ENCODE data around the gene ELANE.
A peak's percentile ranks its signal among the peaks of the same experiment; 100 is the strongest.

Gene ELANE

DNA sequence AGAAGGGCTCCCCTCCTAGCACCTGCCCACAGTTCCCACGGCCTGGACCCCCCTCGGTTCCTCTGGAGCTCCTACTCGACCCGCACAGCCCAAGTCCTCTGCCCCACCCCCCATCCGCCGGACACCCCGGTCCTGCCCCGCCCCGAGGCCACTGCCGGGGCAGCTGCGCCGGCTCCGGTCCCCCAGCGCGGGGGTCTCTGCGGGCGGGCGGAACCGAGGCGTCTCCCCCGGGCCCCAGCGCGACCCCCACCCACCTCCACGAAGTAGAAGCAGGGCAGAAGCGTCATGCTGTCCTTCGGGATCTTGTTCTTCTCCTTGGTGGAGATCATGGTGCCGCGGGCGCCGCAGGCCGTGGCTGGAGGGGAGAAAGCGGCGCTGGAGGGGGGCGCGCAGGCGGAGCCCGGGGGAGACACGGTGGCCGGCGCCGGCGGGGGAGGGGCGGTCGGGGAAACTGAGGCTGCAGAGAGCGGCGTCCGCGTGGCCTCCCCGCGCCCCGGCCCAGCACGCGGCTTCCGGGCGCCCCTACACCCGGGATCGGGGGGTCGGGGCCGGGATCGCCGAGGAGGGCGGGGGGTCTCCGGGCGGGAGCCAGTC lies 30.8 kb upstream of the ELANE start:
- 1% methylated on average over 22 of the region's 64 CpGs for WGBS
- Histone ChIP-seq H3K9ac (ENCODE audit: low read length) (no peak overlapping the region), H4K91ac (ENCODE audit: low read length) (no peak overlapping the region), H2BK120ac (ENCODE audit: low read depth, low read length) (peak overlapping the region; percentile 34), H3K4me3 (ENCODE audit: insufficient read depth in 1 of 2, low read depth in 1 of 2, low read length in 2 of 2) (peak overlapping the region; percentile 44 to 70), H3K4me1 (ENCODE audit: control insufficient read depth, insufficient read depth, low read depth, low read length) (peaks cover 21% of the 10 kb centered on the region), H2BK5ac (ENCODE audit: low read depth, low read length, poor library complexity, severe bottlenecking) (no peak overlapping the region), H3K9me3 (ENCODE audit: control insufficient read depth, low read length) (no peaks in the 10 kb centered on the region), H3K23ac (ENCODE audit: low read length in 2 of 2) (no peak overlapping the region), H3K79me1 (replicated peaks; ENCODE audit: low read length, poor library complexity, severe bottlenecking) (no peaks in the 10 kb centered on the region), H2AK5ac (ENCODE audit: low read length, severe bottlenecking) (no peak overlapping the region), H3K4me2 (ENCODE audit: low read length, poor library complexity, severe bottlenecking) (peak overlapping the region; percentile 87), H2AFZ (ENCODE audit: low read depth, low read length) (no peak overlapping the region), H2BK15ac (ENCODE audit: low read depth, poor library complexity, severe bottlenecking) (peak overlapping the region; percentile 94), H2BK12ac (ENCODE audit: low read length in 2 of 2) (no peak overlapping the region), H3K27ac (ENCODE audit: low read length, poor library complexity, severe bottlenecking) (no peak overlapping the region), H4K8ac (ENCODE audit: low read length) (no peak overlapping the region), H3K36me3 (ENCODE audit: control insufficient read depth in 1 of 2, insufficient read depth in 2 of 2, low read depth in 1 of 2, low read length in 2 of 2) (peaks cover 0 to 1% of the 10 kb centered on the region in 2 experiments), H3K14ac (ENCODE audit: low read length in 2 of 2) (peak overlapping the region in 1 of 2 experiments; percentile 72), H3K27me3 (ENCODE audit: control insufficient read depth in 1 of 2, insufficient read depth in 1 of 2, low read length in 2 of 2) (peaks cover 0 to 14% of the 10 kb centered on the region in 2 experiments), H3K18ac (ENCODE audit: low read depth in 1 of 2, low read length in 2 of 2) (peak overlapping the region in 1 of 2 experiments; percentile 64), H3K4ac (ENCODE audit: low read depth in 1 of 2, low read length in 2 of 2) (no peak overlapping the region)
- DNase-seq, result no peak

DNA sequence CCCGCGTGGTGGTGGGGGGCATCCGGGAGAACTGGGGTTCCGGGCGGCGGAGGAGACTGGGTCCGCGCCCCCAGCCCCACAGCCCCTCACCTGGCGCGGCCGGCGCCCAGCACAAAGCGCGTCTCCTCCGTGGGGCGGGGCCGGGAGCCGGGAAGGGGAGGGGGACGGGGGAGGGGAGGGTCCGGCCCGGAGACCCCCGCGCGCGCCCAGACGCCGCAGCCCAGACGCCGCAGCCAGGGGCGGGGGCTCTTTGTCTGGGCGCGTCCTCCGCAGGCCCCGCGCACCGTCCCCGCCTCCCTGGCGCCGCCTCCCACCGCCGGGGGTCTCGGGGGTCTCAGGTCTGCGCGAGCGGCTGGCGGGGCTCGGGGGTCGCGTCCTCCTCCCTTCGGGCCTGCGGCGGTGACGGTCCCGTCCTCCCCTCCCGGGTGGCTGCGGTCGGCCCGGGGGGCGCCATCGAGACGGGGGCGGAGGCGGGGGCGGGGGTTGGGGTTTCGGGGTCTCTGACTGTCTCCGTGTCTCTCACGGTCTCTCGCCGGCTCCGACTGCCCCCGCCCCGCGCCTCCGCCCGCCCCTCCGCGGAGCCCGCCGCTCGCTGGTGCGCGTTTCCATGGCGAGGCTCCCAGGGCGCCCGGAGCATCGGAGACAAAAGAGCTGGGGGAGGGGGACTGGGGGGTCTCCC lies 30.1 kb upstream of the ELANE start, which contains the start of gene PLPPR3:
TSS of gene PLPPR3 (minus strand) at position 131 of the 679 bp plus-strand sequence. CDS start 396 bp downstream, outside the sequence.
- no peak for DNase-seq
- no peak within 1 kb of the TSS for H3K9ac ChIP-seq (ENCODE audit: low read length)
- peaks cover 0 to 14% of the 10 kb centered on the region in 2 experiments for H3K27me3 ChIP-seq (ENCODE audit: control insufficient read depth in 1 of 2, insufficient read depth in 1 of 2, low read length in 2 of 2)
- H2AK5ac ChIP-seq (ENCODE audit: low read length, severe bottlenecking), result no peak within 1 kb of the TSS
- no peak within 1 kb of the TSS for H2BK5ac ChIP-seq (ENCODE audit: low read depth, low read length, poor library complexity, severe bottlenecking)
- H3K14ac ChIP-seq (ENCODE audit: low read length in 2 of 2), result peak within 1 kb of the TSS in 1 of 2 experiments; percentile 72
- H3K4me3 ChIP-seq (ENCODE audit: insufficient read depth in 1 of 2, low read depth in 1 of 2, low read length in 2 of 2), result peak within 1 kb of the TSS; percentile 44 to 70
- 1% methylated on average over 18 of the region's 86 CpGs for WGBS
- no peaks in the 10 kb centered on the region for H3K36me3 ChIP-seq (ENCODE audit: control insufficient read depth in 1 of 2, insufficient read depth in 2 of 2, low read depth in 1 of 2, low read length in 2 of 2)
- no peaks in the 10 kb centered on the region for H3K79me1 ChIP-seq (replicated peaks; ENCODE audit: low read length, poor library complexity, severe bottlenecking)
- H4K8ac ChIP-seq (ENCODE audit: low read length), result peak within 1 kb of the TSS; percentile 64
- H3K4me2 ChIP-seq (ENCODE audit: low read length, poor library complexity, severe bottlenecking), result peak within 1 kb of the TSS; percentile 97
- H3K18ac ChIP-seq (ENCODE audit: low read depth in 1 of 2, low read length in 2 of 2), result peak within 1 kb of the TSS in 1 of 2 experiments; percentile 64
- peak within 1 kb of the TSS; percentile 34 for H2BK120ac ChIP-seq (ENCODE audit: low read depth, low read length)
- no peak within 1 kb of the TSS for H4K91ac ChIP-seq (ENCODE audit: low read length)
- no peak within 1 kb of the TSS for H3K27ac ChIP-seq (ENCODE audit: low read length, poor library complexity, severe bottlenecking)
- no peaks in the 10 kb centered on the region for H3K9me3 ChIP-seq (ENCODE audit: control insufficient read depth, low read length)
- no peak within 1 kb of the TSS for H3K4ac ChIP-seq (ENCODE audit: low read depth in 1 of 2, low read length in 2 of 2)
- peak within 1 kb of the TSS in 1 of 2 experiments; percentile 31 for H2BK12ac ChIP-seq (ENCODE audit: low read length in 2 of 2)
- H3K23ac ChIP-seq (ENCODE audit: low read length in 2 of 2), result no peak within 1 kb of the TSS
- H2BK15ac ChIP-seq (ENCODE audit: low read depth, poor library complexity, severe bottlenecking), result peak within 1 kb of the TSS; percentile 94
- peaks cover 21% of the 10 kb centered on the region for H3K4me1 ChIP-seq (ENCODE audit: control insufficient read depth, insufficient read depth, low read depth, low read length)
- H2AFZ ChIP-seq (ENCODE audit: low read depth, low read length), result peak within 1 kb of the TSS; percentile 56

DNA sequence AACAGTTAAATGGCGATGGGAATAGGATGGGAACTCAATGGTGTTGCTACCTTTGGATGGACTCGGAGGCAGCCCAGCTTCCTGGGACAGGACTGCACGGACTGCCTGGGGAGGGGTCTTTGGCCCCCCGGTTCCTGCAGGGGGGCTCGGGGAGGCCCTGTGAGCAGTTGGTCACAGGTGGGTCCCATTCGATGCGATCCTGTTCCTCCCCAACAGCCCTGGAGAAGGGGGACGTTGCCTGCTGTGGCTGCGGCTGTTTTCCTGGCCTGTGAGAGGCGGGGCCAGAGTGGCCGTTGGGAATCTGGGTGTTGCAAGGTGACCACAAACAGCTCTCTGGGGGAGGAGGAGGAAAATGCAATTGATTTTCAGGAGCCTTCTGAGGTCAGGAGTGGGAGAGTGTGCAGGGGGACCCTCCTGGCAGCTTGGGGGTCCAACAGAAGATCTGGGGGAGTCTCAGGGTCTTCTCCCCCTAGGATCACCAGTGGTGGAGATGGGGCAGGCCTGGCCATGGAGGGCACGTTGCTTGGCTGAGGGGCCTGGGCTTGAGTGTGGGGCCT lies 28.5 kb upstream of the ELANE start:
- Histone ChIP-seq H3K9ac (ENCODE audit: low read length) (no peak overlapping the region), H3K27ac (ENCODE audit: low read length, poor library complexity, severe bottlenecking) (no peak overlapping the region), H2BK12ac (ENCODE audit: low read length in 2 of 2) (peak overlapping the region in 1 of 2 experiments; percentile 5), H3K9me3 (ENCODE audit: control insufficient read depth, low read length) (no peaks in the 10 kb centered on the region), H3K4ac (ENCODE audit: low read depth in 1 of 2, low read length in 2 of 2) (no peak overlapping the region), H3K18ac (ENCODE audit: low read depth in 1 of 2, low read length in 2 of 2) (peak overlapping the region in 1 of 2 experiments; percentile 54), H2BK120ac (ENCODE audit: low read depth, low read length) (peak overlapping the region; percentile 15), H3K23ac (ENCODE audit: low read length in 2 of 2) (no peak overlapping the region), H3K36me3 (ENCODE audit: control insufficient read depth in 1 of 2, insufficient read depth in 2 of 2, low read depth in 1 of 2, low read length in 2 of 2) (no peaks in the 10 kb centered on the region), H4K91ac (ENCODE audit: low read length) (no peak overlapping the region), H3K27me3 (ENCODE audit: control insufficient read depth in 1 of 2, insufficient read depth in 1 of 2, low read length in 2 of 2) (peaks cover 0 to 17% of the 10 kb centered on the region in 2 experiments), H3K4me2 (ENCODE audit: low read length, poor library complexity, severe bottlenecking) (no peak overlapping the region), H3K4me1 (ENCODE audit: control insufficient read depth, insufficient read depth, low read depth, low read length) (peaks cover 21% of the 10 kb centered on the region), H3K14ac (ENCODE audit: low read length in 2 of 2) (no peak overlapping the region), H2AK5ac (ENCODE audit: low read length, severe bottlenecking) (no peak overlapping the region), H3K4me3 (ENCODE audit: insufficient read depth in 1 of 2, low read depth in 1 of 2, low read length in 2 of 2) (no peak overlapping the region), H3K79me1 (replicated peaks; ENCODE audit: low read length, poor library complexity, severe bottlenecking) (no peaks in the 10 kb centered on the region), H2BK15ac (ENCODE audit: low read depth, poor library complexity, severe bottlenecking) (peak overlapping the region; percentile 3), H2BK5ac (ENCODE audit: low read depth, low read length, poor library complexity, severe bottlenecking) (no peak overlapping the region), H2AFZ (ENCODE audit: low read depth, low read length) (no peak overlapping the region), H4K8ac (ENCODE audit: low read length) (no peak overlapping the region)
- WGBS, result 62% methylated on average over 12 of the region's 12 CpGs
- peak; percentile 44 for DNase-seq

DNA sequence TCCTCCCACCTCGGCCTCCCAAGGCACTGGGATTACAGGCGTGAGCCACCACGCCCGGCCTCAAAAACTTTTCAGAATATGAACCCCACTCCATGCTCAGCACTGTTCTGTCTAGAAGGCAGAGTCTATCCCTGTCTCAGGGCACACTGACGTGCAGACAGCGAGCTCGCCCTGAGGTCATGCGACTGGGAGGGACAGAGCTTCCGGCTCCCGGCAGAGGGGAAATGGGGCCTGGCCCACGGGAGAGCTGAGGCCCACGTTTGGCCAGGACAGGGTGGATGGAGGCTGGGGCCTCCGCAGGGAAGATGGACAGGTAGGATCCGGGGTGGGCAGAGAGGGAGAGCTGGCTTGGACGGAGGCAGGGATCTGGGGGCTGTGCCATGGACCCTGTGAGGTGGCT lies 27.2 kb upstream of the ELANE start:
- Histone ChIP-seq H3K18ac (ENCODE audit: low read depth in 1 of 2, low read length in 2 of 2) (no peak overlapping the region), H4K8ac (ENCODE audit: low read length) (no peak overlapping the region), H2AK5ac (ENCODE audit: low read length, severe bottlenecking) (no peak overlapping the region), H3K14ac (ENCODE audit: low read length in 2 of 2) (no peak overlapping the region), H4K91ac (ENCODE audit: low read length) (peak overlapping the region; percentile 61), H2BK12ac (ENCODE audit: low read length in 2 of 2) (peak overlapping the region in 1 of 2 experiments; percentile 39), H2BK120ac (ENCODE audit: low read depth, low read length) (no peak overlapping the region), H2BK15ac (ENCODE audit: low read depth, poor library complexity, severe bottlenecking) (no peak overlapping the region), H3K79me1 (replicated peaks; ENCODE audit: low read length, poor library complexity, severe bottlenecking) (no peaks in the 10 kb centered on the region), H3K27ac (ENCODE audit: low read length, poor library complexity, severe bottlenecking) (no peak overlapping the region), H3K27me3 (ENCODE audit: control insufficient read depth in 1 of 2, insufficient read depth in 1 of 2, low read length in 2 of 2) (peaks cover 0 to 23% of the 10 kb centered on the region in 2 experiments), H3K9me3 (ENCODE audit: control insufficient read depth, low read length) (no peaks in the 10 kb centered on the region), H3K4me2 (ENCODE audit: low read length, poor library complexity, severe bottlenecking) (no peak overlapping the region), H2BK5ac (ENCODE audit: low read depth, low read length, poor library complexity, severe bottlenecking) (no peak overlapping the region), H3K9ac (ENCODE audit: low read length) (no peak overlapping the region), H3K4ac (ENCODE audit: low read depth in 1 of 2, low read length in 2 of 2) (no peak overlapping the region), H3K4me3 (ENCODE audit: insufficient read depth in 1 of 2, low read depth in 1 of 2, low read length in 2 of 2) (no peak overlapping the region), H3K23ac (ENCODE audit: low read length in 2 of 2) (no peak overlapping the region), H2AFZ (ENCODE audit: low read depth, low read length) (no peak overlapping the region), H3K36me3 (ENCODE audit: control insufficient read depth in 1 of 2, insufficient read depth in 2 of 2, low read depth in 1 of 2, low read length in 2 of 2) (no peaks in the 10 kb centered on the region), H3K4me1 (ENCODE audit: control insufficient read depth, insufficient read depth, low read depth, low read length) (peaks cover 21% of the 10 kb centered on the region)
- DNase-seq, result no peak
- WGBS, result 85% methylated on average over 15 of the region's 15 CpGs

Measured in mesenchymal stem cell (in vitro differentiated cells and primary cell).